Vagina (tissue), 2 donors: ENCODE data around the gene NCAPD3. TPM values are rescaled to one million over a fixed set of nuclear protein-coding genes. Genes with fewer than 3 reads are reported as not detected.

Source experiments
- DNase-seq, 2 donors: peaks; one replicate each; pipeline ENCODE4 v3.0.0-alpha.2; 2017; ENCODE audit errors: extremely low spot score in 2 of 2
- H3K27ac ChIP-seq: fragments of 200-600 bp; sonication (generic); one replicate; pipeline ENCODE4 v1.5.1; 2019
- H3K27me3 ChIP-seq: fragments of 200-600 bp; sonication (generic); one replicate; pipeline ENCODE4 v1.5.1; 2019
- H3K36me3 ChIP-seq, 2 donors: fragments of 200-600 bp; sonication (generic); one replicate each; pipeline ENCODE4 v1.5.1; 2017 to 2019
- H3K4me1 ChIP-seq: fragments of 200-600 bp; sonication (generic); one replicate; pipeline ENCODE4 v1.5.1; 2019
- H3K4me3 ChIP-seq, 2 donors: fragments of 200-600 bp; sonication (generic); 1 replicate in 1 of 2; 2 replicates in 1 of 2; pipeline ENCODE4 v1.5.1; 2016 to 2019
- H3K9me3 ChIP-seq: fragments of 200-600 bp; sonication (generic); one replicate; pipeline ENCODE4 v1.5.1; 2019
- POLR2A ChIP-seq, 2 donors: fragments of 450-650 bp; IDR thresholded peaks; one replicate each; pipeline ENCODE4 v1.6.1; 2017; ENCODE audit warnings: antibody characterized with exemption in 2 of 2, mild to moderate bottlenecking in 2 of 2, moderate library complexity in 2 of 2
- POLR2AphosphoS5 ChIP-seq, 2 donors: sonication (generic); formaldehyde crosslinking; IDR thresholded peaks; one replicate each; pipeline ENCODE4 v1.9.0; 2017; ENCODE audit warnings: antibody characterized with exemption in 2 of 2, mild to moderate bottlenecking in 2 of 2, low read depth in 1 of 2; ENCODE audit not compliant: insufficient read depth in 1 of 2
- intact Hi-C: fragments of 100-400 bp; cut with DNase I; formaldehyde crosslinking; loops from one replicate; pipeline ENCODE4 v1.15.1; 2023
- total RNA-seq: library from RNA; depleted of rRNA; stranded (reverse); fragments of >200 nt; gene quantifications from one replicate; pipeline ENCODE4 v1.2.3, GENCODE V29; 2016
- TF ChIP-seq, protein P1 (sequence below), 3 experiments: fragments of 450-650 bp in 2 of 3; fragments of 200-600 bp in 1 of 3; sonication (generic) in 1 of 3; IDR thresholded peaks; one replicate each; pipeline ENCODE4 v1.5.1; 2017 to 2019; ENCODE audit warnings: antibody characterized with exemption in 3 of 3, mild to moderate bottlenecking in 2 of 3, moderate library complexity in 2 of 3

Gene NCAPD3
- total RNA-seq, 1 donor from 2014 or later = 18.4 TPM

DNA sequence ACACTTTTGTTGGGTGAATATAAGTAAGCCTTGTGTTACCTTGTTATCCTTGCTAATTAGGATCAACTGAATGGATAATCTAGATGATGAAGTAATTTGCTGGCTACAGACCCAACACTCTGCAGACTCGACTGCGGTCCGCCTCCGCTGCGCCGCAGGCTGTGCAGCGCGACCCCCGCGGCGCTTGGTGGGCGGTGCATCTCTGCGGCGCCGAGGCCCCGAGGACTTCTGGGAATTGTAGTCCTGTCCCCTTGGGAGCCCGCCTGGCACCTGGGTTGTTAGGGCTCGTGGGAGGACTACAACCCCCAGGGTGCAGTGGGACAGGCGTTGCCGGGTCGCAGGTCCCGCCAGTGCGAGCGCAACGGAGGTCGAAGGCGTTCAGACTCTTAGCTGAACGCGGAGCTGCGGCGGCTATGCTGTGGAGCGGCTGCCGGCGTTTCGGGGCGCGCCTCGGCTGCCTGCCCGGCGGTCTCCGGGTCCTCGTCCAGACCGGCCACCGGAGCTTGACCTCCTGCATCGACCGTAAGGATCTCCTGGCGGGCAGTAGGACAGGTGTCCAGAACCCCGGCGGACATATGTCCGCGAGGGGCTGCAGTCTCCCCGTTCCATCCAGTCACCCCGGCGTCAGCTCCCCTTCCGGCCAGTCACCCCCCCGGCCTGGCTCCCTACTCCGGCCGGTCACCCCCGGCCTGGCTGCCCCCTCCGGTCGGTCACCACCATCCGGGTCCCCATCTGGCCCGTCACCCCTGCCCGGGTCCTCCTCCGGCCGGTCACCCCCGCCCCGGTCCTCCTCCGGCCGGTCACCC lies 29.6 kb upstream of the NCAPD3 start, which contains the start of the genes ACAD8 and THYN1:
Gene ACAD8 (plus strand): TSS at position 381 of the 806 bp plus-strand sequence. CDS start 33 bp downstream, at position 414.
Gene THYN1 (minus strand): TSS at position 165 of the 806 bp plus-strand sequence. CDS start 470 bp downstream, outside the sequence.
- intact Hi-C loops = no loop called here
- DNase-seq = peak in 1 of 2 donors; percentile 97
- Histone ChIP-seq H3K36me3 (peaks cover 0 to 15% of the 10 kb centered on the region in 2 donors), H3K4me3 (peak within 1 kb of the TSS; percentile 92 to 98), H3K9me3 (no peaks in the 10 kb centered on the region), H3K27ac (peak within 1 kb of the TSS; percentile 72), H3K27me3 (no peaks in the 10 kb centered on the region), H3K4me1 (peaks cover 24% of the 10 kb centered on the region)
- TF ChIP-seq, protein P1, sequence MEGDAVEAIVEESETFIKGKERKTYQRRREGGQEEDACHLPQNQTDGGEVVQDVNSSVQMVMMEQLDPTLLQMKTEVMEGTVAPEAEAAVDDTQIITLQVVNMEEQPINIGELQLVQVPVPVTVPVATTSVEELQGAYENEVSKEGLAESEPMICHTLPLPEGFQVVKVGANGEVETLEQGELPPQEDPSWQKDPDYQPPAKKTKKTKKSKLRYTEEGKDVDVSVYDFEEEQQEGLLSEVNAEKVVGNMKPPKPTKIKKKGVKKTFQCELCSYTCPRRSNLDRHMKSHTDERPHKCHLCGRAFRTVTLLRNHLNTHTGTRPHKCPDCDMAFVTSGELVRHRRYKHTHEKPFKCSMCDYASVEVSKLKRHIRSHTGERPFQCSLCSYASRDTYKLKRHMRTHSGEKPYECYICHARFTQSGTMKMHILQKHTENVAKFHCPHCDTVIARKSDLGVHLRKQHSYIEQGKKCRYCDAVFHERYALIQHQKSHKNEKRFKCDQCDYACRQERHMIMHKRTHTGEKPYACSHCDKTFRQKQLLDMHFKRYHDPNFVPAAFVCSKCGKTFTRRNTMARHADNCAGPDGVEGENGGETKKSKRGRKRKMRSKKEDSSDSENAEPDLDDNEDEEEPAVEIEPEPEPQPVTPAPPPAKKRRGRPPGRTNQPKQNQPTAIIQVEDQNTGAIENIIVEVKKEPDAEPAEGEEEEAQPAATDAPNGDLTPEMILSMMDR (IDR thresholded peaks at IDR 0.05) = peak in 1 of 3 experiments; percentile 54
- peak; percentile 97 for TF ChIP-seq POLR2AphosphoS5 (IDR thresholded peaks at IDR 0.05; ENCODE audit: insufficient read depth in 1 of 2, low read depth in 1 of 2)
- peak in 1 of 2 donors; percentile 45 for TF ChIP-seq POLR2A (IDR thresholded peaks at IDR 0.05)

DNA sequence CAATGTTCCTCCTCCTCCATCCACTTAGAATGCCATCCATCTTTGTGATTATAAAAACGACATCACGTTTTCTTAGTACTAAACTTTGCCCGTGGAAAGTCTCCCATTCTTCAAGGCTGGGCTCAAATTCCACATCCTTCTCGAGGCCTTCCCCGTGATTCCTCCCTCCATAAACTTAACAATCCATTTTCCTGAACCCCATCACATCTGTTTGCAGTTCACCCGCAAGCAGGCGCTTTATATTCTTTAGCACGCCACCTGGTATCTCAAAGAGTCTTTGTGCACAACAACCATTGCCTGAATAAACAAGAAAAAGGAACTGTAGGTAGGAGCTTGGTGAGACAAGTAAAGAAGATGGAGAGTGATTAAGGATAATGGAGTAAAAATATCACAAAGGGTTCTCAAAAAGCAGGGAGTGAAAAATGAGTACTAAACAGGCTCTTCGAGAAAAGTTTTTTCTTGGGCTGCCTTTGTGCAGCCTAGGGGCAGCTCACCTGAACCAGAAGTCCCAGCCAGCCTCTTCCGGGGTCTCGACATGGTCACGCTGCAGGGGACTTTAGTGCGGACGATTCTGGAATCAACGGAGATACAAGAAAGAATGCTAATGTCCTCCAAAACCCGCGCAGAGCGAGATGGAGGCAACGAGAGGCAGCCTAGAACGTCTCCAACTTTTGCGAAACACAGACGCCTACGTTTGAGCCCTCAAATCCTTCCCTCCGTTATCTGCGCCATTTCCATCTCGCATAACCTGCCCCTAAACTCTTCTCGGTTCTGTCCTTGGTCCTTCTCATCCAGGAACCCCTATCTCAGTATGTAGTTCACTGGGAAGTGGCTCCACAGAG lies 28.8 kb upstream of the NCAPD3 start:
- Histone ChIP-seq H3K9me3 (no peaks in the 10 kb centered on the region), H3K36me3 (peaks cover 0 to 15% of the 10 kb centered on the region in 2 donors), H3K27ac (peak overlapping the region; percentile 37), H3K4me1 (peaks cover 24% of the 10 kb centered on the region), H3K27me3 (no peaks in the 10 kb centered on the region), H3K4me3 (peak overlapping the region; percentile 92 to 98)
- intact Hi-C loops = no loop called here
- no peak for TF ChIP-seq POLR2A (IDR thresholded peaks at IDR 0.05)
- TF ChIP-seq, protein P1 (IDR thresholded peaks at IDR 0.05) = no peak
- TF ChIP-seq POLR2AphosphoS5 (IDR thresholded peaks at IDR 0.05; ENCODE audit: insufficient read depth in 1 of 2, low read depth in 1 of 2) = no peak
- no peak for DNase-seq

DNA sequence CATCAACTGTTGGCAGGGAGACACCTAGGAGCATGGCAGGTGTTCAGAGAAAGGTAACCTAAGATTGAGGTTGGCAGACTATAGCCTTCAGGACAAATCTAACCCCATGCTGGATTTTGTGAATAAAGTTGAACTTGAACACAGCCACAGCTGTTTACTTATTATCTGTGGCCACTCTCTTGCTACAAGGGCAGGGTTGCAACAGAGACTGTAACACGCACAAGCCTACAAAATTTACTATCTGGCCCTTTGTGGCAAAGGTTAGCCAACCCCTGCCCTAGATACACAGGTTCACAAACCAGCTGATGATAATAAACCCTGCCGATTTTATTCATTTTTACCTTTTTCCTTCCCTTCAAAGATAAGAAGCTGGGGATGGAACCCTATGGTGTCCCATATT lies 26.9 kb upstream of the NCAPD3 start:
- H3K27ac ChIP-seq = no peak overlapping the region
- H3K4me3 ChIP-seq = no peak overlapping the region
- peaks cover 0 to 32% of the 10 kb centered on the region in 2 donors for H3K36me3 ChIP-seq
- no peak for DNase-seq
- H3K9me3 ChIP-seq = no peaks in the 10 kb centered on the region
- intact Hi-C loops = no loop called here
- H3K27me3 ChIP-seq = no peaks in the 10 kb centered on the region
- TF ChIP-seq POLR2AphosphoS5 (IDR thresholded peaks at IDR 0.05; ENCODE audit: insufficient read depth in 1 of 2, low read depth in 1 of 2) (no peak), POLR2A (IDR thresholded peaks at IDR 0.05) (no peak)
- TF ChIP-seq, protein P1 (IDR thresholded peaks at IDR 0.05) = no peak
- peaks cover 24% of the 10 kb centered on the region for H3K4me1 ChIP-seq

DNA sequence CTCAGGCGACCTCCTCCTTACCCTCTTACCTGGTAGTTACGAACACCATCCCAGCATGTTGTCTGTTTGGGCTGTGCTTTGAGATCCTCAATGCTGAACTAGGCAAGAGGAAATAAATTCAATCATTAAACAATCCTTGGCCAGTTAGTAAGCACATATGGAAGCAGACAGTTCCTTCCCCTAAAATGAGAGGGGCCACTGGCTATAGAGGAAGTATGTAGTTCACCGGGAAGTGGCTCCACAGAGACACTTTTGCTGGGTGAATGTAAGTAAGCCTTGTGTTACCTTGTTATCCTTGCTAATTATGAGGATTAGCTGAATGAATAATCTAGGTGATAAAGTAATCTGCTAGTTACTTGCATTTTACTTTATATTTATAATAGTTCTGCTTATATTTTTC lies 26.5 kb upstream of the NCAPD3 start:
- Histone ChIP-seq H3K27ac (no peak overlapping the region), H3K9me3 (no peaks in the 10 kb centered on the region), H3K27me3 (no peaks in the 10 kb centered on the region), H3K4me3 (no peak overlapping the region), H3K4me1 (peaks cover 24% of the 10 kb centered on the region), H3K36me3 (peaks cover 0 to 37% of the 10 kb centered on the region in 2 donors)
- intact Hi-C loops = no loop called here
- TF ChIP-seq POLR2A (IDR thresholded peaks at IDR 0.05) (no peak), POLR2AphosphoS5 (IDR thresholded peaks at IDR 0.05; ENCODE audit: insufficient read depth in 1 of 2, low read depth in 1 of 2) (no peak)
- TF ChIP-seq, protein P1 (IDR thresholded peaks at IDR 0.05) = no peak
- DNase-seq = no peak
